GM13977 (cell line): ENCODE measurements around the gene RSAD2.

Experiments used
- DNase-seq: peaks from one replicate; pipeline ENCODE4 v3.0.0; 2012; ENCODE audit warnings: low spot score
- in situ Hi-C: fragments of 300-500 bp; cut with MboI; formaldehyde crosslinking; loops from one replicate; pipeline ENCODE4 v1.12.0; 2022; ENCODE audit warnings: low sequenced_read_pairs, low pct_unique_long_range_greater_than_20kb, mixed read lengths, inconsistent platforms; ENCODE audit not compliant: unreplicated experiment
- TF ChIP-seq, protein P1 (sequence below): IDR thresholded peaks from 2 replicates; pipeline ENCODE4 v1.5.1; 2012; ENCODE audit warnings: mild to moderate bottlenecking, control low read depth; ENCODE audit not compliant: insufficient read depth; ENCODE audit errors: extremely low read depth, missing control alignments

Gene RSAD2

DNA sequence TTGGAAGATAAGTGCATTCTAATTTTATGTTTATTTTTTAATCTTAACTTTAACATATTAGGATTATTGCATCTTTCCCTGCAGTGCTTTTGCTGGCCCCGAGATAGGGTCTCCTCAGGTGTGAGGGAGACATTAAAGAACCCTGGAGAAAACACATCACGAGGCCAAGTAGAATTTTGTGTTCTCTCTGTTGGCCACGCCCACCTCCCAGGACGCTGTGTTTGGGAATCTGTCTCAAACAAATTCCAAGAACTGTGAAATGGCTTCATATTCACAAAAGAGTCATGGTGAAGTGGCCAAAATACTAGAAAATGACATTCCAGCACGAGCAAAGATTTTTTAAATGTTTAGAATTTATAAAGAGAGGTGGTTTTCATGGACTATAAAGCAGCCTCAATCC lies 67.0 kb downstream of the RSAD2 start:
- TF ChIP-seq, protein P1, sequence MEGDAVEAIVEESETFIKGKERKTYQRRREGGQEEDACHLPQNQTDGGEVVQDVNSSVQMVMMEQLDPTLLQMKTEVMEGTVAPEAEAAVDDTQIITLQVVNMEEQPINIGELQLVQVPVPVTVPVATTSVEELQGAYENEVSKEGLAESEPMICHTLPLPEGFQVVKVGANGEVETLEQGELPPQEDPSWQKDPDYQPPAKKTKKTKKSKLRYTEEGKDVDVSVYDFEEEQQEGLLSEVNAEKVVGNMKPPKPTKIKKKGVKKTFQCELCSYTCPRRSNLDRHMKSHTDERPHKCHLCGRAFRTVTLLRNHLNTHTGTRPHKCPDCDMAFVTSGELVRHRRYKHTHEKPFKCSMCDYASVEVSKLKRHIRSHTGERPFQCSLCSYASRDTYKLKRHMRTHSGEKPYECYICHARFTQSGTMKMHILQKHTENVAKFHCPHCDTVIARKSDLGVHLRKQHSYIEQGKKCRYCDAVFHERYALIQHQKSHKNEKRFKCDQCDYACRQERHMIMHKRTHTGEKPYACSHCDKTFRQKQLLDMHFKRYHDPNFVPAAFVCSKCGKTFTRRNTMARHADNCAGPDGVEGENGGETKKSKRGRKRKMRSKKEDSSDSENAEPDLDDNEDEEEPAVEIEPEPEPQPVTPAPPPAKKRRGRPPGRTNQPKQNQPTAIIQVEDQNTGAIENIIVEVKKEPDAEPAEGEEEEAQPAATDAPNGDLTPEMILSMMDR, result no peak
- no peak for DNase-seq
- in situ Hi-C loops, result no loop called here

DNA sequence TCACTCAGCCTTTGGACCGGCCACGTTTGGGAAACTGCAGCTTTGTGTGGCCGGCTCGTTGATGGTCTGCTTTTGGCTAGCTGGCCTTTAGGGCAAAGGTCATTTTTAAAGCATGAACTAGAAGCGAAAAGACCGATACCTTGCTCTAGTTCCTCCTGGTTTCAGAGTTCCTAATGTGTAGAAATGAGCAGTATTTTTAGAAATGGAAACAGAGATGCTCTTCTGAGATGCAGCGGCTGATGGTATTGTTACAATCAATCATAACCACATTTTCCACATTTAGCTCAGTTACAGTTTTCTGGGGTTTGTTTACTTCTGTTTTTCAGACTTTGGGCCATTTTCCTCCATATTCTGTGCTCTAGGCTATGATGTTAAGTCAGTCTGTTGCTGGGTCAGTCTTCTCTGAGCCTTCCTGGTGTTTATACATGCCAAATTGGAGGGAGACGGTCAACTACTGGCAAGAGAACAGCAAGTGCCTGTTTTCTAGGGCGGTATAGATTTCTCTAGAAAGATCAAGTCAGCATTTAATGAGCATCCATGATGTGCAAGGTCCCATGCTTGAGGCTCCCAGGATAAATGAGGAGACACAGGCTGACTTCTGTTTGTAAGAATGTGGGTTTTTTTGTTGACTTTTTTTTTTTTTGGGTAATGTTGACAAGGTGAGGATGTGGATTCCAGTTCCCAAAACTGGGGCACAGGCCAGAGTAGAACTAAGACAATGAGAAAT lies 67.7 kb downstream of the RSAD2 start:
- in situ Hi-C loops, result no loop called here
- TF ChIP-seq, protein P1, result no peak
- DNase-seq, result peak; percentile 50

DNA sequence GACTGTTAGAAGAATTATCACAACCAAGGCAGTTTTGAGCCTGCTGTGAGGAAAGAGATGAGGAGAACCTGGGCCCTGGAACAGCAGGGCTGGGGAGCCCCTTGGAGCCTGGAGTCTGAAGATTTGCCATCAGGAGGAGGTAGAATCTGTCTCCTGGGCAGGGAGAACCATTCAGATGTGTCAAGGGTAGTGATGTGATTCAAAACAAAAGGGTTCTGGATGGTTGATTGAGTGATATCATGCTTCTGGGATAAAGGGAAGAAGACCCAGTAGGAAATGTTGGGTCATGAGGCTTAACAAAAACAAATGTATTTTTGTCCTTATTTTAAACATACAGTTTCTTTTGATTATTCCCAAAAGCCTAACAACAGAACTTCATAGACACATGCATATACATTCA lies 68.2 kb downstream of the RSAD2 start:
- in situ Hi-C loops, result no loop called here
- no peak for DNase-seq
- TF ChIP-seq, protein P1, result no peak

DNA sequence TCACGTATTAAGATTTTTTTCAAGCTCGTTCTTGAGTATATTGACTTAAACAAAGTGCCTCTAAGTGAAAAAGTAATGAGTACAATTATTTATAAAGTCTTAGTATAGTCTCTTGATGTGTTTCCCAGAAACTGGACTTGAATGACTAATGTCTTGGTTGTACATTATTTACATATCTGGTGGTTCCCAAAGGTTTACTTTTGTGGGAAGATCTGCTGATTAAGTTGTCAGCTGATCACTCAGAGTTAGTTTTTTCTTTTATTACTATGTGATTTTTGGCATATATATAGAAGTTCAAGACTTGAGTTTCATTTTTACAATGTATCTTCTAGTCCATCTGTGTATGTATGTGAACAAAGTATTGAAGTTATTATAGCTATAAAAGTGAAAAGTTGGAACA lies 69.1 kb downstream of the RSAD2 start:
- TF ChIP-seq, protein P1, result no peak
- in situ Hi-C loops, result no loop called here
- no peak for DNase-seq
